SK-N-SH treated with all-trans-retinoic acid at 6 μM for 48 hours (cell line): Measurements from ENCODE around the gene NSG2.

Source experiments
- ARNTL ChIP-seq: fragments of 450-650 bp; formaldehyde crosslinking; IDR thresholded peaks from 2 replicates; pipeline ENCODE4 v1.5.0; 2020; ENCODE audit warnings: low read depth, mild to moderate bottlenecking, moderate library complexity, borderline replicate concordance
- CREB5 ChIP-seq: fragments of 250-450 bp; sonication (Bioruptor Pico); IDR thresholded peaks from 2 replicates; pipeline ENCODE4 v1.5.1; 2020; ENCODE audit warnings: low read depth, mild to moderate bottlenecking, moderate library complexity
- GLIS3 ChIP-seq: fragments of 250-450 bp; sonication (Bioruptor Pico); IDR thresholded peaks from 2 replicates; pipeline ENCODE4 v1.5.0; 2020; ENCODE audit warnings: mild to moderate bottlenecking, moderate library complexity
- PATZ1 ChIP-seq: fragments of 250-450 bp; sonication (Bioruptor Pico); IDR thresholded peaks from 2 replicates; pipeline ENCODE4 v1.8.0; 2020; ENCODE audit warnings: mild to moderate bottlenecking, moderate library complexity, borderline replicate concordance
- RARB ChIP-seq: fragments of 250-450 bp; sonication (Bioruptor Pico); IDR thresholded peaks from 2 replicates; pipeline ENCODE4 v1.8.0; 2021; ENCODE audit warnings: mild to moderate bottlenecking, moderate library complexity
- TCF4 ChIP-seq: fragments of 250-450 bp; sonication (Bioruptor Pico); IDR thresholded peaks from 2 replicates; pipeline ENCODE4 v1.8.0; 2021; ENCODE audit warnings: mild to moderate bottlenecking, moderate library complexity, borderline replicate concordance
- TOX ChIP-seq: fragments of 250-450 bp; sonication (Bioruptor Pico); IDR thresholded peaks from 2 replicates; pipeline ENCODE4 v1.8.0; 2021; ENCODE audit warnings: mild to moderate bottlenecking, moderate library complexity, borderline replicate concordance
- ZFP30 ChIP-seq: fragments of 450-650 bp; formaldehyde crosslinking; IDR thresholded peaks from 2 replicates; pipeline ENCODE4 v1.5.0; 2022; ENCODE audit warnings: mild to moderate bottlenecking, moderate library complexity
- ZNF565 ChIP-seq: fragments of 450-650 bp; formaldehyde crosslinking; conservative IDR thresholded peaks from 2 replicates; pipeline ENCODE4 v1.5.0; 2020; ENCODE audit warnings: low read depth, mild to moderate bottlenecking, moderate library complexity
- ZNF70 ChIP-seq: fragments of 450-650 bp; formaldehyde crosslinking; IDR thresholded peaks from 2 replicates; pipeline ENCODE4 v1.5.0; 2020; ENCODE audit warnings: mild to moderate bottlenecking, moderate library complexity

- TF ChIP-seq ZNF70 (CRISPR knock-in tag) (no peak), ARNTL (CRISPR knock-in tag) (no peak), ZNF565 (CRISPR knock-in tag) (no peak), ZFP30 (CRISPR knock-in tag) (no peak), GLIS3 (no peak), RARB (CRISPR knock-in tag) (no peak), CREB5 (CRISPR knock-in tag) (no peak), PATZ1 (no peak), TCF4 (CRISPR knock-in tag) (no peak), TOX (no peak)
These were observed 64.3 kb downstream of the NSG2 start for GRCh38 chr5:174109698-174110260.
